A549 (cell line): ENCODE results near the gene CLCNKB.

Experiments used
- KDM5A ChIP-seq: fragments of 200-600 bp; sonication (generic); IDR thresholded peaks from 2 replicates; pipeline ENCODE4 v1.6.1; 2016; ENCODE audit warnings: antibody characterized with exemption, mild to moderate bottlenecking
- POLR2A ChIP-seq: IDR thresholded peaks from 2 replicates; pipeline ENCODE4 v1.6.1; 2012; ENCODE audit warnings: mild to moderate bottlenecking, low read length

DNA sequence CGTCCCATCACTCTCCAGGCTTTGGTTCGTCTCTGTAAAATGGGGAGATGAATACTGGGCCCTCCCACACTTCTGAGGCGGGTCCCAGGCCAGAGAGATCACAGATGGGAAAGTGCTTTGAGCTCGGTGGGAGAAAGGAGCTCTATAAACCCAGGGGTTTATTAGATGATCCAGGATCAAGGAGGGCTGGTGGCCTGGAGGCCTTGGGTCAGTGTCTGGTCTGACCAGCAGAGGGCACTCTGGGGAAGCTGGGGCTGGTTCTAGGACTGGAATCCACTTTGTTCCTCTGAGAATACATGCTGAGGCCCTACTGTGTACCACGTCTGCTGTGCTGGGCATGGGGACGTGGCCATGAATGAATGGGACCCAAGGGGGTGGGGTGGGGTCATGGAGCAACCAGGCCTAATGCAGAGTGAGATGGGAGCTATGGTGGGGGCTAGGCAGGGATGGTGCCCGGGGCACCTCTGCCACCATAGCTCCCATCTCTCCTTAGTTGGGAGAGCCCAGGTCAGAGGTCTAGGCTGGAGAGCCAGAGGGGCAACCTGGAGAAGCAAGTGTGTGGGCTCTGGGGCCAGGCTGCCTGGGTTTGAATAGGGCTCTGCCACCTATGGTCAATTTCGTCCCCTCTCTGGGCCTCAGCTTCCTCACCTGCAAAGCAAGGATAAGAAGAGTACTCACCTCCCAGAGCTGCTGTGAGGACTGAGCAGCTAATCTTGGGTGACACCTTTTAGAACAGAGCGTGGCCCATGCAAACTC lies 38.9 kb downstream of the CLCNKB start:
- TF ChIP-seq POLR2A (no peak), KDM5A (no peak)
